Activated naive CD8-positive, alpha-beta T cell treated with anti-CD3 and anti-CD28 coated beads, Interleukin-2, amount 10 ng/mL, durations not matched to agents 7 days and 5 days (primary cell): ENCODE results near the gene CTSC. TPM values are rescaled to one million over a fixed set of nuclear protein-coding genes. Genes with fewer than 3 reads are reported as not detected.

ENCODE experiments used
- total RNA-seq, 2 experiments: library from RNA; stranded (reverse); gene quantifications; one replicate each; pipeline ENCODE4 v1.2.3, GENCODE V29; 2021

Gene CTSC
- total RNA-seq, 2 experiments from 2014 or later = 131 to 134 TPM

Other genes starting within 250 kb of the CTSC start
- gene RAB38, start 162.3 kb downstream of the CTSC start, total RNA-seq = 1 to 10 TPM; 1.4 to 1.8 TPM